Hepatocyte (in vitro differentiated cells): ENCODE data around the gene CLIC5.

Source experiments
- CTCF ChIP-seq: fragments of 200-600 bp; sonication (generic); IDR thresholded peaks from 2 replicates; pipeline ENCODE4 v1.5.1; 2016; ENCODE audit warnings: antibody characterized with exemption, mild to moderate bottlenecking; ENCODE audit not compliant: poor library complexity
- EZH2 ChIP-seq: fragments of 200-600 bp; sonication (generic); IDR thresholded peaks from 2 replicates; pipeline ENCODE4 v1.6.1; 2016; ENCODE audit warnings: antibody characterized with exemption, mild to moderate bottlenecking, borderline replicate concordance

GRCh38 chr6:45923831-45924391, 91.7 kb downstream of the CLIC5 start:
- TF ChIP-seq CTCF = no peak
- TF ChIP-seq EZH2 = no peak
